ENCODE data around the gene NMNAT2. TPM values are rescaled to one million over a fixed set of nuclear protein-coding genes. Genes with fewer than 3 reads are reported as not detected.

The NMNAT2 gene
- total and polyA plus RNA-seq, 2 experiments from 2014 or later: 3.6 to 10.0 TPM

GRCh38 chr1:183212870-183213269 lies 205.3 kb downstream of the NMNAT2 start (continued):
- TF ChIP-seq EZH2phosphoT487 (IDR thresholded peaks at IDR 0.05; ENCODE audit: unreplicated experiment): no peak
- TF ChIP-seq, protein P1, sequence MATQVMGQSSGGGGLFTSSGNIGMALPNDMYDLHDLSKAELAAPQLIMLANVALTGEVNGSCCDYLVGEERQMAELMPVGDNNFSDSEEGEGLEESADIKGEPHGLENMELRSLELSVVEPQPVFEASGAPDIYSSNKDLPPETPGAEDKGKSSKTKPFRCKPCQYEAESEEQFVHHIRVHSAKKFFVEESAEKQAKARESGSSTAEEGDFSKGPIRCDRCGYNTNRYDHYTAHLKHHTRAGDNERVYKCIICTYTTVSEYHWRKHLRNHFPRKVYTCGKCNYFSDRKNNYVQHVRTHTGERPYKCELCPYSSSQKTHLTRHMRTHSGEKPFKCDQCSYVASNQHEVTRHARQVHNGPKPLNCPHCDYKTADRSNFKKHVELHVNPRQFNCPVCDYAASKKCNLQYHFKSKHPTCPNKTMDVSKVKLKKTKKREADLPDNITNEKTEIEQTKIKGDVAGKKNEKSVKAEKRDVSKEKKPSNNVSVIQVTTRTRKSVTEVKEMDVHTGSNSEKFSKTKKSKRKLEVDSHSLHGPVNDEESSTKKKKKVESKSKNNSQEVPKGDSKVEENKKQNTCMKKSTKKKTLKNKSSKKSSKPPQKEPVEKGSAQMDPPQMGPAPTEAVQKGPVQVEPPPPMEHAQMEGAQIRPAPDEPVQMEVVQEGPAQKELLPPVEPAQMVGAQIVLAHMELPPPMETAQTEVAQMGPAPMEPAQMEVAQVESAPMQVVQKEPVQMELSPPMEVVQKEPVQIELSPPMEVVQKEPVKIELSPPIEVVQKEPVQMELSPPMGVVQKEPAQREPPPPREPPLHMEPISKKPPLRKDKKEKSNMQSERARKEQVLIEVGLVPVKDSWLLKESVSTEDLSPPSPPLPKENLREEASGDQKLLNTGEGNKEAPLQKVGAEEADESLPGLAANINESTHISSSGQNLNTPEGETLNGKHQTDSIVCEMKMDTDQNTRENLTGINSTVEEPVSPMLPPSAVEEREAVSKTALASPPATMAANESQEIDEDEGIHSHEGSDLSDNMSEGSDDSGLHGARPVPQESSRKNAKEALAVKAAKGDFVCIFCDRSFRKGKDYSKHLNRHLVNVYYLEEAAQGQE (IDR thresholded peaks at IDR 0.05; ENCODE audit: unreplicated experiment): no peak
- TF ChIP-seq EZH2 (IDR thresholded peaks at IDR 0.05; ENCODE audit: low read depth, unreplicated experiment): no peak
- no peak for TF ChIP-seq STAT1 (IDR thresholded peaks at IDR 0.05; ENCODE audit: unreplicated experiment)
- no peak for TF ChIP-seq NANOG (IDR thresholded peaks at IDR 0.05; ENCODE audit: borderline replicate concordance)
- no peak for TF ChIP-seq JUNB (IDR thresholded peaks at IDR 0.05; ENCODE audit: unreplicated experiment)

DNA sequence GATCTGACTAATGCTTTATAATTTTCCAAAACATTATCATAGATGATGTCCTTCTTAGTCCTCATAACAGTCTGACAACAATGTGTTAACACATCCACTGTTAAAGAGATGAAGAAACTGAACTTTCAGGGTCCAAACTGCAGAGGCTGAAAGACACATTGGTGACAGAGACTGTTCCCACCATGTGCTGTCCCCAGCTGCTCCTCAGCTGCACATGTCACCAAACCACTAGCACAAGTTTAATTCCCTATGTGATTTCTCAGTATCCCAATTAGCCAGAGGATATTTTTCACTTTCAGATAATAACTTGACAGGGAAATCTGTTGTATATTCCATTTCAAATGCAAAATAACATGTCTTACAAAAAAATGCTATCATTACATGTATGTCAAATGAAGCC lies 207.5 kb downstream of the NMNAT2 start:
- no peak overlapping the region for H3K27ac ChIP-seq (ENCODE audit: low read depth)
- Mint-ChIP-seq H3K4me1 (no peaks in the 10 kb centered on the region), H3K36me3 (ENCODE audit: low read depth) (no peaks in the 10 kb centered on the region), H3K9me3 (no peaks in the 10 kb centered on the region), H3K4me3 (no peak overlapping the region), H3K27me3 (ENCODE audit: insufficient read depth, low read depth, poor library complexity) (peaks cover 3% of the 10 kb centered on the region), H3K27ac (no peak overlapping the region)
- H4K20me1 ChIP-seq (replicated peaks; ENCODE audit: insufficient read depth): no peaks in the 10 kb centered on the region
- ATAC-seq (no peak), DNase-seq (ENCODE audit: low spot score) (no peak)
- no peak overlapping the region for H2AFZ ChIP-seq
- H3K4me3 ChIP-seq: no peak overlapping the region
- no peaks in the 10 kb centered on the region for H3K36me3 ChIP-seq (ENCODE audit: insufficient read depth)
- H3K4me1 ChIP-seq (ENCODE audit: insufficient read depth): no peaks in the 10 kb centered on the region
- H3K9me2 ChIP-seq (ENCODE audit: insufficient read depth): no peaks in the 10 kb centered on the region
- no peak overlapping the region for H3K4me2 ChIP-seq
- H3K27me3 ChIP-seq (ENCODE audit: insufficient read depth): no peaks in the 10 kb centered on the region
- no peaks in the 10 kb centered on the region for H3F3A ChIP-seq (replicated peaks; ENCODE audit: low read depth)
- H3K79me2 ChIP-seq (replicated peaks; ENCODE audit: insufficient read depth): no peaks in the 10 kb centered on the region
- TF ChIP-seq EZH2phosphoT487 (IDR thresholded peaks at IDR 0.05; ENCODE audit: unreplicated experiment): no peak
- TF ChIP-seq JUNB (IDR thresholded peaks at IDR 0.05; ENCODE audit: unreplicated experiment): no peak
- no peak for TF ChIP-seq NANOG (IDR thresholded peaks at IDR 0.05; ENCODE audit: borderline replicate concordance)
- no peak for TF ChIP-seq CREB1 (CRISPR knock-in tag; IDR thresholded peaks at IDR 0.05; ENCODE audit: low read depth)
- TF ChIP-seq EZH2 (IDR thresholded peaks at IDR 0.05; ENCODE audit: low read depth, unreplicated experiment): no peak
- TF ChIP-seq POLR2AphosphoS5 (IDR thresholded peaks at IDR 0.05; ENCODE audit: low read depth): no peak
- no peak for TF ChIP-seq ZNF331 (CRISPR knock-in tag; IDR thresholded peaks at IDR 0.05; ENCODE audit: low read depth)
- no peak for TF ChIP-seq STAT1 (IDR thresholded peaks at IDR 0.05; ENCODE audit: unreplicated experiment)
- no peak for TF ChIP-seq CTCF (conservative IDR thresholded peaks at IDR 0.05; ENCODE audit: low read depth in 2 of 2)
- TF ChIP-seq, protein P1 (IDR thresholded peaks at IDR 0.05; ENCODE audit: unreplicated experiment): no peak
- no peak for TF ChIP-seq ETS1 (IDR thresholded peaks at IDR 0.05)
